ENCODE measurements around the gene KIAA0586. TPM values are rescaled to one million over a fixed set of nuclear protein-coding genes. Genes with fewer than 3 reads are reported as not detected.
"Not testable (repeated sequence)": the region's sequence is repeated elsewhere in the genome, so short reads cannot be mapped to it uniquely, and the experiment has no call there.

The KIAA0586 gene
- total RNA-seq, 1 experiment from 2014 or later = 13.5 TPM

DNA sequence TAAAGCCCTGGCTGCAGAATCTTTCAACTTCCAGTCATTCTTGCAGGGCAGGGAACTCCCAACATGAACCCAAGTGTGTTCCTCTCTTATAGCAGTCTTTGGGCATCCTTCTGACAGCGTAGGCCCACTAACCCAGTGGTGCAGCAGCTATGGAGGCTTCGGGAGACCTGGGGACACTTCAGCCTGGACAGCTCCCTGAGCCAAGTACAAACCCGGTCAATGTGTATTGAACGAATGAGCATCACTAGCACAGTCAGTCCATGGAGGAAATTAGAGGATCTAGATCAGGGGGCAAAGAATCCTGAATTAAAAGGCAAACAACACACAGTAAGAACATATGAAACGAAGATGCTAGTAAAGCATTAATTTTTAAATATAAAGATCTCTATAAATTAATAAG is 41.8 kb downstream of the KIAA0586 start:
- no peaks in the 10 kb centered on the region for H3K9me3 Mint-ChIP-seq (ENCODE audit: unreplicated experiment)
- TF ChIP-seq, protein P1, sequence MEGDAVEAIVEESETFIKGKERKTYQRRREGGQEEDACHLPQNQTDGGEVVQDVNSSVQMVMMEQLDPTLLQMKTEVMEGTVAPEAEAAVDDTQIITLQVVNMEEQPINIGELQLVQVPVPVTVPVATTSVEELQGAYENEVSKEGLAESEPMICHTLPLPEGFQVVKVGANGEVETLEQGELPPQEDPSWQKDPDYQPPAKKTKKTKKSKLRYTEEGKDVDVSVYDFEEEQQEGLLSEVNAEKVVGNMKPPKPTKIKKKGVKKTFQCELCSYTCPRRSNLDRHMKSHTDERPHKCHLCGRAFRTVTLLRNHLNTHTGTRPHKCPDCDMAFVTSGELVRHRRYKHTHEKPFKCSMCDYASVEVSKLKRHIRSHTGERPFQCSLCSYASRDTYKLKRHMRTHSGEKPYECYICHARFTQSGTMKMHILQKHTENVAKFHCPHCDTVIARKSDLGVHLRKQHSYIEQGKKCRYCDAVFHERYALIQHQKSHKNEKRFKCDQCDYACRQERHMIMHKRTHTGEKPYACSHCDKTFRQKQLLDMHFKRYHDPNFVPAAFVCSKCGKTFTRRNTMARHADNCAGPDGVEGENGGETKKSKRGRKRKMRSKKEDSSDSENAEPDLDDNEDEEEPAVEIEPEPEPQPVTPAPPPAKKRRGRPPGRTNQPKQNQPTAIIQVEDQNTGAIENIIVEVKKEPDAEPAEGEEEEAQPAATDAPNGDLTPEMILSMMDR (IDR thresholded peaks at IDR 0.05; ENCODE audit: insufficient read depth in 1 of 2, low read depth in 1 of 2, low read length in 1 of 2, severe bottlenecking in 1 of 2, unreplicated experiment in 1 of 2) = no peak
- Histone ChIP-seq H3K36me3 (ENCODE audit: control insufficient read depth, insufficient read depth, low read length) (no peaks in the 10 kb centered on the region), H3K9me3 (no peaks in the 10 kb centered on the region), H3K4me1 (no peaks in the 10 kb centered on the region; the same call in 1 of the 2 replicates), H3K27me3 (replicated peaks; ENCODE audit: control insufficient read depth, insufficient read depth, low read length) (no peaks in the 10 kb centered on the region), H3K4me3 (ENCODE audit: low read depth, low read length) (no peak overlapping the region)
- H3K27ac Mint-ChIP-seq (ENCODE audit: unreplicated experiment) = peak overlapping the region; percentile 49
- BruUV-seq (replicated peaks) = no TSS peak
- no peak for DNase-seq
- H3K4me3 Mint-ChIP-seq (ENCODE audit: unreplicated experiment) = no peak overlapping the region
- no peaks in the 10 kb centered on the region for H3K4me1 Mint-ChIP-seq (ENCODE audit: low read depth, unreplicated experiment)
- peaks cover 14% of the 10 kb centered on the region for H3K36me3 Mint-ChIP-seq (ENCODE audit: insufficient read depth, unreplicated experiment)
- ChIA-PET POLR2A (no interaction called here), CTCF (no interaction called here)
- H3K27me3 Mint-ChIP-seq (ENCODE audit: insufficient read depth, unreplicated experiment) = no peaks in the 10 kb centered on the region
- intact Hi-C loops (cut with micrococcal nuclease; ENCODE audit: unreplicated experiment) = no loop called here

DNA sequence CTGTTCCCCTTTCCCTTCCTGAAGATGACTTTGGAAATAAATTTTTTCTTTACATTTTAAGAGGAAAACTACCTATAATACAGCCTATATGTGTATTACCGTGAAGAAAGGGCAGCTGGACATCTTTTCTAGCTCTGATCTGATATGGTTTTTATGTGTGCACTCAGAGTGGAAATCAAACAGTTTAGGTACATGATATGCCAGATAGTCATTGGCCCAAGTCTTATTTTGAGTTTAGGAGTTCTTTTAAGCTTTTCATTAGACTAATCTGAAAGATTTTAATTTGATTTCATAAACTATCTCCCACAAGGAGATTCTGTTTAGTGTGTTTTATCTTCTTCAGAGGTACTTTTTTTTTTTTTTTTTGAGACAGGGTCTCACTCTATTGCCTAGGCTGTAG is 48.8 kb downstream of the KIAA0586 start:
- TF ChIP-seq, protein P1 (IDR thresholded peaks at IDR 0.05; ENCODE audit: insufficient read depth in 1 of 2, low read depth in 1 of 2, low read length in 1 of 2, severe bottlenecking in 1 of 2, unreplicated experiment in 1 of 2) = no peak
- CTCF ChIA-PET = interaction anchor here (0.6 to 0.7 kb wide), 2 partner anchors 62 to 952 kb away, joined by 5 read pairs; no protein-coding TSS in a partner anchor
- H3K4me3 ChIP-seq (ENCODE audit: low read depth, low read length) = no peak overlapping the region
- intact Hi-C loops (cut with micrococcal nuclease; ENCODE audit: unreplicated experiment) = no loop called here
- DNase-seq = no peak
- no peak overlapping the region for H3K4me3 Mint-ChIP-seq (ENCODE audit: unreplicated experiment)
- no peaks in the 10 kb centered on the region for H3K9me3 Mint-ChIP-seq (ENCODE audit: unreplicated experiment)
- no peaks in the 10 kb centered on the region for H3K4me1 ChIP-seq
- BruUV-seq (replicated peaks) = no TSS peak
- H3K27me3 Mint-ChIP-seq (ENCODE audit: insufficient read depth, unreplicated experiment) = no peaks in the 10 kb centered on the region
- H3K9me3 ChIP-seq = no peaks in the 10 kb centered on the region
- H3K27ac Mint-ChIP-seq (ENCODE audit: unreplicated experiment) = no peak overlapping the region
- H3K27me3 ChIP-seq (replicated peaks; ENCODE audit: control insufficient read depth, insufficient read depth, low read length) = no peaks in the 10 kb centered on the region
- H3K36me3 ChIP-seq (ENCODE audit: control insufficient read depth, insufficient read depth, low read length) = no peaks in the 10 kb centered on the region
- POLR2A ChIA-PET = no interaction called here
- H3K4me1 Mint-ChIP-seq (ENCODE audit: low read depth, unreplicated experiment) = no peaks in the 10 kb centered on the region
- peaks cover 6% of the 10 kb centered on the region for H3K36me3 Mint-ChIP-seq (ENCODE audit: insufficient read depth, unreplicated experiment)

DNA sequence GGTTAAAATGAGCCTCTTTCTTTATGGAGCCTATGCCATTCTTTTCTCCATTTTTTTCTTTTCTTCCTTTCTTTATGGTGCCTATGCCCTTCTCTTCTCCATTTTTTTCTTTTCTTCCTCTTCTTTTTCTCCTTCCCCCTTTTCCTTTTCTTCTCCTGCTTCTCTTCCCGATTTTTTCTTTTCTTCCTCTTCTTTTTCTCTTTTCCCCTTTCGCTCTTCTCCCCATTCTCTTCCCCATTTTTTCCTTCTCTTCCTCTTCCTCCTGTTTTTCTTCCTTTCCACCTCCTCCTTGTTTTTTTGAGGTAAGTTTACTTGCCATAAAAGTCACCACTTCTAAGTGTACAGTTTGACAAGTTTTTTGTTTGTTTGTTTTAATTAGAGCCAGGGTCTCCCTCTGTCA is 50.1 kb downstream of the KIAA0586 start:
- Histone ChIP-seq H3K36me3 (ENCODE audit: control insufficient read depth, insufficient read depth, low read length) (no peaks in the 10 kb centered on the region), H3K9me3 (no peaks in the 10 kb centered on the region), H3K4me1 (no peaks in the 10 kb centered on the region), H3K4me3 (ENCODE audit: low read depth, low read length) (no peak overlapping the region), H3K27me3 (replicated peaks; ENCODE audit: control insufficient read depth, insufficient read depth, low read length) (no peaks in the 10 kb centered on the region)
- BruUV-seq (replicated peaks) = no TSS peak
- DNase-seq = no peak
- CTCF ChIA-PET = no interaction called here
- no peak overlapping the region for H3K27ac Mint-ChIP-seq (ENCODE audit: unreplicated experiment)
- intact Hi-C loops (cut with micrococcal nuclease; ENCODE audit: unreplicated experiment) = no loop called here
- no peak overlapping the region for H3K4me3 Mint-ChIP-seq (ENCODE audit: unreplicated experiment)
- no peaks in the 10 kb centered on the region for H3K9me3 Mint-ChIP-seq (ENCODE audit: unreplicated experiment)
- TF ChIP-seq, protein P1 (IDR thresholded peaks at IDR 0.05; ENCODE audit: insufficient read depth in 1 of 2, low read depth in 1 of 2, low read length in 1 of 2, severe bottlenecking in 1 of 2, unreplicated experiment in 1 of 2) = no peak
- POLR2A ChIA-PET = no interaction called here
- peaks cover 6% of the 10 kb centered on the region for H3K36me3 Mint-ChIP-seq (ENCODE audit: insufficient read depth, unreplicated experiment)
- H3K27me3 Mint-ChIP-seq (ENCODE audit: insufficient read depth, unreplicated experiment) = no peaks in the 10 kb centered on the region
- no peaks in the 10 kb centered on the region for H3K4me1 Mint-ChIP-seq (ENCODE audit: low read depth, unreplicated experiment)

DNA sequence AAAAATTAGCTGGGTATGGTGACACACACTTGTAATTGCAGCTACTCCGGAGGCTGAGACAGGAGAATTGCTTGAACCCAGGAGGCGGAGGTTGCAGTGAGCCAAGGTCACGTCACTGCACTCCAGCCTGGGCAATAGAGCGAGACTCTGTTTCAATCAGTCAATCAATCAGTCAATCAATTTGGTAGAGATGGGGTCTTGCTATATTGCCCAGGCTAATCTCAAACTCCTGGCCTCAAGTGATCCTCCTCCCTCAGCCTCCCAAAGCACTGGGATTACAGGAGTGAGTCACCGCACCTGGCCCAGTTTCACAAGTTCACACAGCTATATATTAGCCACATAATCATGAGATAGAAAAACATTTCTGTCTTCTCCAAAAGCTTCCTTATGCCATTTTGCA is 50.8 kb downstream of the KIAA0586 start:
- intact Hi-C loops (cut with micrococcal nuclease; ENCODE audit: unreplicated experiment); H3K36me3 ChIP-seq (ENCODE audit: control insufficient read depth, insufficient read depth, low read length); H3K36me3 Mint-ChIP-seq (ENCODE audit: insufficient read depth, unreplicated experiment); H3K27me3 Mint-ChIP-seq (ENCODE audit: insufficient read depth, unreplicated experiment); H3K27ac Mint-ChIP-seq (ENCODE audit: unreplicated experiment); H3K9me3 ChIP-seq; H3K27me3 ChIP-seq (replicated peaks; ENCODE audit: control insufficient read depth, insufficient read depth, low read length); POLR2A ChIA-PET; H3K4me3 Mint-ChIP-seq (ENCODE audit: unreplicated experiment); H3K4me1 Mint-ChIP-seq (ENCODE audit: low read depth, unreplicated experiment); BruUV-seq (replicated peaks); H3K9me3 Mint-ChIP-seq (ENCODE audit: unreplicated experiment); H3K4me3 ChIP-seq (ENCODE audit: low read depth, low read length); H3K4me1 ChIP-seq; CTCF ChIA-PET; DNase-seq: not testable (repeated sequence)
